GM13976 (cell line): ENCODE measurements around the gene GGT5.
"Not testable (repeated sequence)": the region's sequence is repeated elsewhere in the genome, so short reads cannot be mapped to it uniquely, and the experiment has no call there.

Source experiments
- DNase-seq: peaks from one replicate; pipeline ENCODE4 v3.0.0; 2012; ENCODE audit warnings: low spot score
- CTCF ChIP-seq: IDR thresholded peaks from 2 replicates; pipeline ENCODE4 v1.5.1; 2012; ENCODE audit warnings: borderline replicate concordance, mild to moderate bottlenecking; ENCODE audit not compliant: insufficient read depth; ENCODE audit errors: extremely low read depth, missing control alignments, control extremely low read depth
- in situ Hi-C: fragments of 300-500 bp; cut with MboI; formaldehyde crosslinking; loops from one replicate; pipeline ENCODE4 v1.12.0; 2022; ENCODE audit warnings: low sequenced_read_pairs, mixed read lengths, inconsistent platforms; ENCODE audit not compliant: unreplicated experiment

Gene GGT5

GRCh38 chr22:24284747-24285203, 39.9 kb upstream of the GGT5 start:
- in situ Hi-C loops: no loop called here
- no peak for TF ChIP-seq CTCF
- DNase-seq: no peak

GRCh38 chr22:24282401-24282800, 37.5 kb upstream of the GGT5 start:
- no peak for DNase-seq
- no peak for TF ChIP-seq CTCF
- in situ Hi-C loops: no loop called here

GRCh38 chr22:24280363-24280762, 35.5 kb upstream of the GGT5 start:
- DNase-seq, in situ Hi-C loops: not testable (repeated sequence)

GRCh38 chr22:24274696-24275405, 30.0 kb upstream of the GGT5 start:
- in situ Hi-C loops, DNase-seq: not testable (repeated sequence)

- in situ Hi-C loops, DNase-seq: not testable (repeated sequence)
Measured at GRCh38 chr22:24273906-24274305, 29.0 kb upstream of the GGT5 start.

- DNase-seq, in situ Hi-C loops: not testable (repeated sequence)
Measured at GRCh38 chr22:24273031-24273430, 28.1 kb upstream of the GGT5 start.

- no peak for TF ChIP-seq CTCF
- in situ Hi-C loops: no loop called here
- DNase-seq: no peak
Measured at GRCh38 chr22:24271386-24271854, 26.5 kb upstream of the GGT5 start.

GRCh38 chr22:24270556-24271385, 25.9 kb upstream of the GGT5 start, which contains the start of gene SPECC1L:
Gene SPECC1L, plus strand, starts transcription at chr22:24270831. Its CDS starts 31,401 bp downstream, at chr22:24302232.
- TF ChIP-seq CTCF: peak; percentile 10
- DNase-seq: peak; percentile 95
- in situ Hi-C loops: no loop called here

GRCh38 chr22:24266495-24266894, 21.6 kb upstream of the GGT5 start:
- DNase-seq, in situ Hi-C loops: not testable (repeated sequence)
